AG04449 (cell line): ENCODE measurements around the gene ZNF48.
A peak's percentile ranks its signal among the peaks of the same experiment; 100 is the strongest.

Experiments
- CTCF ChIA-PET: fragments of 350-600 bp; formaldehyde crosslinking; extraction: SDS; loops from one replicate; lab custom pipeline; 2021; ENCODE audit warnings: antibody characterized with exemption; lab: Yijun Ruan, JAX
- POLR2A ChIA-PET: fragments of 400-600, 350-600 bp; formaldehyde crosslinking; extraction: SDS; loops from one replicate; lab custom pipeline; 2020; ENCODE audit warnings: antibody characterized with exemption, inconsistent platforms; lab: Yijun Ruan, JAX
- DNase-seq: peaks from one replicate; pipeline ENCODE4 v3.0.0-alpha.2; 2010; ENCODE audit warnings: low read depth, low spot score
- H3K4me3 ChIP-seq: 2 replicates; pipeline ENCODE4 v1.5.1; 2011; ENCODE audit warnings: low read depth, mild to moderate bottlenecking, control low read depth, low read length
- CTCF ChIP-seq: IDR thresholded peaks from one replicate; pipeline ENCODE4 v1.5.1; 2011; ENCODE audit warnings: mild to moderate bottlenecking, moderate library complexity, low read length, control low read depth, inconsistent platforms; ENCODE audit not compliant: insufficient read depth; ENCODE audit errors: missing control alignments

ZNF48 gene

GRCh38 chr16:30428055-30428454 lies 32.8 kb downstream of the ZNF48 start:
- DNase-seq: no peak
- ChIA-PET CTCF (interaction anchor here (3.6 kb wide), 1 partner anchor 201 kb away, joined by 23 read pairs; no protein-coding TSS in a partner anchor), POLR2A (no interaction called here)
- H3K4me3 ChIP-seq: no peak overlapping the region
- TF ChIP-seq CTCF: no peak

- no peak for TF ChIP-seq CTCF
- DNase-seq: no peak
- CTCF ChIA-PET: interaction anchor here (0.5 to 3.6 kb wide), 37 partner anchors 9 to 385 kb away, joined by 3 to 43 read pairs (median 5); partner anchors contain the start of genes SEPHS2, ZNF688, ZNF747 and ZNF764
- POLR2A ChIA-PET: interaction anchor here (0.7 to 1.0 kb wide), 5 partner anchors 13 to 128 kb away, joined by 3 to 5 read pairs (median 3); partner anchors contain the start of gene SEPHS2
- H3K4me3 ChIP-seq: peak overlapping the region; percentile 94
These were observed 34.1 kb downstream of the ZNF48 start for GRCh38 chr16:30429418-30429677.

GRCh38 chr16:30429678-30430427 lies 34.6 kb downstream of the ZNF48 start, which contains the start of gene DCTPP1:
TSS of gene DCTPP1 (minus strand) at chr16:30430030. CDS start at chr16:30429980, 50 bp downstream.
- CTCF ChIA-PET: interaction anchor here (0.5 to 3.6 kb wide), 40 partner anchors 9 to 384 kb away, joined by 3 to 43 read pairs (median 4); partner anchors contain the start of genes SEPHS2, ZNF688, ZNF747 and ZNF764
- DNase-seq: peak; percentile 91
- peak within 1 kb of the TSS; percentile 94 for H3K4me3 ChIP-seq
- POLR2A ChIA-PET: interaction anchor here (0.7 to 1.0 kb wide), 6 partner anchors 12 to 186 kb away, joined by 3 to 5 read pairs (median 3); partner anchors contain the start of gene SEPHS2
- TF ChIP-seq CTCF: peak; percentile 71

- ChIA-PET CTCF (interaction anchor here (0.9 to 3.6 kb wide), 30 partner anchors 9 to 384 kb away, joined by 3 to 43 read pairs (median 5); partner anchors contain the start of genes SEPHS2, ZNF688 and ZNF747), POLR2A (interaction anchor here (0.8 to 1.0 kb wide), 3 partner anchors 13 to 185 kb away, joined by 3 to 5 read pairs (median 3); no protein-coding TSS in a partner anchor)
- no peak for TF ChIP-seq CTCF
- no peak for DNase-seq
- peak overlapping the region; percentile 37 for H3K4me3 ChIP-seq
These were observed 35.3 kb downstream of the ZNF48 start for GRCh38 chr16:30430428-30430970.

- no peak for TF ChIP-seq CTCF
- H3K4me3 ChIP-seq: no peak overlapping the region
- ChIA-PET CTCF (interaction anchor here (0.8 to 1.4 kb wide), 2 partner anchors 12 to 25 kb away, joined by 3 to 4 read pairs; no protein-coding TSS in a partner anchor), POLR2A (no interaction called here)
- DNase-seq: no peak
These were observed 39.6 kb downstream of the ZNF48 start for GRCh38 chr16:30434852-30435251.
